ENCODE data around the gene SIGLEC1.

Gene SIGLEC1

DNA sequence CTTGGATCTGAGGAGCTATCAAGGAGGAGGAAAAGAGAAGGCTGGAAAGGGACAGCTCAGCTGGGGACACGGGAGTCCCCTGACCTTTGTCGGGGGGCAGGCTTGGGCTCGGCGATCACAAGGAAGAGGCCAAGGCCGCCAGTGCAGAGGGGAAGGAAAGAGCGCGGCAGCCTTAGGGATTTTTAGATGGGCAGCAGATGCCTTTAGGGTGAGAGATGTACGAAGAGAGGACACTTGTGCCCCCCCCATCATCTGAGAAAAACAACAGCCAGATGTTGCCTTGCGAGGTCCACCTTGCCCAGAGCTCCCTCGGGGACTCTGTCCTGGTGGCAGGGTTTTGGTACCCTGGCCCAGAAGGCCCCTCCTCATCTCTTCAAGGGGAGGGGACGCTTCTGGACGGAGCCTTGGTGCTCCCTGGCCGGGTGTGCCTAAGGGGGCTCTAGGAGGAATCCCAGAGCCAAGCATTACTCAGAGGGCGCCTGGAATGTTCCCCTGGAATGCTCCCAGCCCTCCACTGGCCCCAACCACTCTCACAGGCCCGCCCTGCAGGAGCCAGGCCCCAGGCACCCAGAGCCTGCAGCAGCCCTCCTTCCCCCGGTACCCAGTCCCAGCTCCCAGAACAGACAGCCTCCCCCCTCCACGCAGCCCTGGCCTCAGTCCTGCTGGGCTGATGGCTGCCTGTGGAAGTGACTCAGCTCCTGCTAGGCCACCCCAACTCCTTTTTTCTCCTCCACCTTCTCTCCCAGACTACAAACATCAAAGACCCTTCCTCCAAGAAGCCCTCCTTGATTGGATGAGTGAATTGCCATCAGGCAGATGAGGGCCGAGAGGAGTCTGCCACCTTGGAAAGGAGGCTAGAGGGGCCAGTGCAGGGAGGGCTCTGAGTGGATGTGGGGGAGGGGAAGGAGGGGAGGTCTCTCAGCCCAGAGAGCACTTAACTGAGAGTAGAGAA lies 32.4 kb downstream of the SIGLEC1 start:
- DNase-seq (ENCODE audit: low read depth, low spot score) = no peak

DNA sequence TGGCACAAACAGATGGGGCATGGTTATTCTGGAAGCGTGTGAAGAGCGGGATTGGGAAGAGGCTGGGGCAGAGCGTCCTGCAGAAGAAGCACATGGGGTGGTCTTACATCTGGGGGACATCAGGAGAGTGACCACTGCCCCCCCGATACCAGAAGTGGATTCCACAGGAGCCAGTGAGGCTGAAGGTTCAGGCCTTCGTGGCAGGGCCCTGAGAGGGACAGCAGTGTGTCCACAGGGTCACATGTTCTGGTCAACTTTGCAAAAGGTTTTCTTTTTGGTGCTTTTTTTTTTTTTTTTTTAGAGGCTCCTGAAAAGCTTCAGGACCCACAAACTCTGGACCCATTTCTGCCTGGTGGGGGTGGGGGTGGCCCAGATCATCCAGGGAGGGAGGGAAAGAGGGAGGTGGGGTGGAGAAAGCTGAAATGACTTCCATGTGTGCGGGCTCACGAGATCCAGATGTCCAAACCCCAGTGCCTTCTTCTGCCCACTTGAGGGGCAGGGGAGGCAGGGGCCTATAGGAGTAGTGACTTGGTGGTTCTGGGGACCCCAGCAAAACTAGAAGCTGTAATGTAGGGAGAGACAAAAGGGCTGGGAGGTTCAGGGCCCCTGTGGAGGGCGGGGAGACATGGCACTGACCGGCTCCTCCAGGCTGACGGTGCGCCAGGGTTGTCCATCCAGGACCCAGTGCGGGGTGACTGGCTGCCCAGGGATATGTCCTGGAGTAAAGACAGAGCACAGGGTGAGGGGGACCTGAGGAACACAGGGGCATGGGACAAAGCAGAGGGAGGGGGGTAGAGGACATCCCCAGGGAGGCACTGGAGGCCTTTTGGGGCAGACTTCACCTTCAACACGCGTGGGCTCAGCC lies 33.3 kb downstream of the SIGLEC1 start:
- DNase-seq (ENCODE audit: low read depth, low spot score) = no peak

DNA sequence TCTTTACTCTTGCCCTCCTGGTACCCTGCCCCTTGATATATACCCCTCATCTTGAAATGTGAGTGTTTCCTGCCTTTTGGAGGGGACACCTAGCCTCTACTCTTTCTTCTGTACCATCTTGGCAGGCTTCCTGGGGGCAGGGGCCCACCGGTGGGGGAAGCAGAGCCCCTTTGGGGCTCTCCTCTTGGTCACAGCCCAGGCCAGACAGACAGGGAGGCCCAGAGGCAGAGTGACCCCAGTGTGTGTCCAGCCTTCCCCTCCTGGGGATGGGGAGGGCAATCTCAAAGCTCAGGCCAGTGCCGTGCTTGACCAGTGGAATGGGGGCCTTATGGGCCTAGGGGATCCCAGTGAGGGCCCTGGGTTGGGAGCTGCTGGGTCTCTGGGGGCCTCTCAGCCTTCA lies 34.2 kb downstream of the SIGLEC1 start:
- no peak for DNase-seq (ENCODE audit: low read depth, low spot score)

DNA sequence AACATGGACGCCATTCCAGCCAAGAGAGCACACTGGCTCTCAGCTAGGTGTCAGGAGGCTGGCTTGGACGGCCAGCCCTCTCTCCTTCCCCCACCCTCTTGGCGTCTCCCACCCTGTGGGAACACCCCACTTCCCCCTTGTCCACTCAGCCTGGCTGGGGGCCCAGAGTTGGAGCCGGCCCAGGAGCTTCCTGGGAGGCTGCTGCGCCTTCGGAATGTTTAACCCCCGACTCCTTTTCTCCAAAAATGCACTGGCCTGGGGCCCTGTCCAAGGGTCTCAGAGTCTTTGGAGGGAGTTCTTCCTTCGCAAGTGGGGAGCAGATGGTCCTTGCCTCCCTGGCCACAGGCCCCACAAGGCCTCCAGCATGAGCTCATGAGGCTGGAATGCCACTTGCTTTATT lies 34.7 kb downstream of the SIGLEC1 start:
- no peak for DNase-seq (ENCODE audit: low read depth, low spot score)

DNA sequence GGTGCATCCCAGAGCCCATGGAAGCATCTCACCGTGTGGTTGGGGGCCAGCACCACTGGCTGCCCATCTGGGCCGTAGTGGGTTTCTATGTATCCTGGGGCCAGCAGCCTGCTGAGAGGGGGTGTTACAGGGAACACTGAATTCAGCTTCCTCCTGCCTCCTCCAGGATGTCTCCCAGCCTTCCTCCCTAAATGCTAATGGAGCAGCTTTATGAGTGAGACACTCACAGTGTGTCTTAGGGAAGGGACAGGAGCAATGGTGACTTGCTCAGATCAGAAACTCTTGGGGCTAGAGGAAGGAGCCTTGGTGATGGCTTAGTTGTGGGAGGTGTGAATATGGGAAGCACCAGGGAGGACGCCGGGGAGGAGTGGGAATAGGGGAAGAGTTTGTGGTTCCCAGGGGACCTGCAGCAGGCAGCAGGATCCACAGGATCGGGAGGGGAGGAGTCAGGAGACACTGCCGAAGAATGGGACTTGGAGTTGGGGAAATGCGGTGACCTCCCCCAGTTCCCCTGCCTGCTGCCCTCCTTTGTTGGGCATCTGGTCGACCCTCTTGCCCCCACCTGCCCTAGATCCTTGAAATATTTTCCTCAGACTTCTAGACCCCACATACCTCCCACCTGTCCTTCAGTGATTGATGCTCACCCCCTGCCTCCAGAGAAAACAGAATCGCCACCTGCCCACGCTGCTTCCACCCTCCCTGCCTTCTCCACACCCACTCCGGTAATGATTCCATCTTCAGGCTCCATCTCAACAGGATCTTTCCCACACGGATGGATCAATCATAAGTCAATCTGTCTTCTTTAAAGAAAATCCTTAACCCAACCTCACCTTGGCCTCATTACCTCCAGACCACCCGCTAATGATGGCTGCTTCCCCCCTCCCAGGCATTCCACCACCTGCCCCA lies 37.2 kb downstream of the SIGLEC1 start:
- no peak for DNase-seq (ENCODE audit: low read depth, low spot score)

DNA sequence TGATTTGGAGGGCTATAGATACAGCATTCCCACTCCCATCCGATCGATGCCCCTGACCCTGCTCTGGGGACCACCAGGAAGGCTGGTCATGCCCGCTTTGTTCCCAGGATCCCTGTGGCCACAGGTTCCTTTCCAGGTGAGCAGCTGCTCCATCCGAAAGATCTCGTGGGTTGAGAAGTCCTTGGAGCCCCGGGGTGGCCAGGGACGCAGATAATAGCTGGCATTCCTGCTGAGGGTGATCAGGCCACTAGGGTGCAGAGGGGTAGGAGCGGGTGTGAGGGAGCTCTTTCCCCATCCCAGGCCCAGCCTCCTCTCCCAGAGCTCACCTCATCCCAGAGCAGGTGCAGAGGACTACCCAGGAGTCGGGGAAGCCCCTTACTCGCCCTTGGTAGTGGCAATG lies 38.0 kb downstream of the SIGLEC1 start:
- no peak for DNase-seq (ENCODE audit: low read depth, low spot score)

DNA sequence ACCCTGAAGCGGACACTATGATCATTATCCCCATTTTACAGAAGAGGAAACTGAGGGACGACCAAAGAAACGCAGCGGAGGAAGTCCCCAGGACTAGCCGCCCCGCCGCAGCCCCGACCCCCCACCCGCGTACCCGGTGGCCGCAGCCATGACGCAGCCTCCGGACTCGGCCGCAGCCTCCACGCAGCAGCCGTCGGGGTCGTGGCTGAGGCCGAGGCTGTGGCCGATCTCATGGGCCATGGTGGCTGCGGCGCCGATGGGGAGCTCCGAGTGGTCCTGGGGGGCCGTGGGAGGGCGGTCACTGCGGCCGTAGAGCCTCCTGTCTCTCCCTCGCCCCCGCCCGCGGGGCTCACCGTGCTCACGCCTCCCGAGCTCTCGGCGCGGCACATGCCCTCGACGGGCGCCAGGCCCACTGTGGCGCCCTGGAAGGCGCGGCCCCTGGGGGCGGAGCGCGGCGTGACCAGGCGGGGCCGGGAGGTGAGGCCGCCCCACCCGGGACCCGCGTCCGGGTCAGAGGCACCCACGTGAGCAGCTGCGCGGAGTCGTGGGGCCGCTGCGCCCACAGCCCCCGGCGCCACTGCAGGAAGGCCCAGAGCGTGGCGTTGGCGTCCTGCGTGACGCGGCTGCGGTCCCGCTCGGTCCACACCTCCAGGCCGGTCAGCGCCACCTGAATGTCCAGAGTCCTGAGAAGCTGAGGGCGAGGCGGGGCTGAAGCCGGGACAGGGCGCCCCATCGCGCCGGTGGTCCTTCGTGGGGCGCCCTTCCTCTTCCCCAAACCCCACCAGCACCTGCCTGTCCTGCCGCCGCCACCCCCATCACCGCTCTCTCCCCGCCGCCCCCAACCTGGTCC lies 39.0 kb downstream of the SIGLEC1 start:
- no peak for DNase-seq (ENCODE audit: low read depth, low spot score)

DNA sequence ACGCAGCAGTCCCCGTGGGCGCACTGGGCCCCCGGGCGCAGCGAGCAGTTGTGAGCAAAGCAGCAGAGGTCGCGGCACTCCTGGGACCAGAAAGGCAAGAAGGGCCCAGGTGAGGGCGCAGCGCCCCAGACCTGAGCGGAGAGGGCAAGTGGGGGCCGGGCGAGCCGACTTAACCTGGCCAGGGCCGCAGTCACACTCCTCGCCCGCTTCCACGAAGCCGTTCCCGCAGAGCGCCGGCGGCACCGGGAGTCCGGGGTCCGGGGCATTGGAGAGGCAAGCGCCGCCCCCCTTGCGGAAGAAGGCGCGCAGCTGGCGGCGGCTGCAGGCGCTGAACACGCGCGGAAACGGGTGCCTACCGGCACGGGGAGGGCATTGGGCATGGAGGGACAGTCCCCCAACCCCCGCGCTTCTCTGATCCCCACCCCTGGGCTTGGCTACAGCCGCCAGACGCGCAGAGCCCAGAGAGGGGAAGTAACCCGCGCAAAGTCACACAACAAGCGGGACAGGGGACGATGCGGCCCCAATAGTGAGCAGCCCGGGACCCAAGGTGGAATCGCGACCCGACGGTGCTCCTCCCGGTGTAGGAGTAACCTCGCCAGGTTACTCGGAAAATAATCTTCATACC lies 39.7 kb downstream of the SIGLEC1 start:
- DNase-seq (ENCODE audit: low read depth, low spot score) = no peak

DNA sequence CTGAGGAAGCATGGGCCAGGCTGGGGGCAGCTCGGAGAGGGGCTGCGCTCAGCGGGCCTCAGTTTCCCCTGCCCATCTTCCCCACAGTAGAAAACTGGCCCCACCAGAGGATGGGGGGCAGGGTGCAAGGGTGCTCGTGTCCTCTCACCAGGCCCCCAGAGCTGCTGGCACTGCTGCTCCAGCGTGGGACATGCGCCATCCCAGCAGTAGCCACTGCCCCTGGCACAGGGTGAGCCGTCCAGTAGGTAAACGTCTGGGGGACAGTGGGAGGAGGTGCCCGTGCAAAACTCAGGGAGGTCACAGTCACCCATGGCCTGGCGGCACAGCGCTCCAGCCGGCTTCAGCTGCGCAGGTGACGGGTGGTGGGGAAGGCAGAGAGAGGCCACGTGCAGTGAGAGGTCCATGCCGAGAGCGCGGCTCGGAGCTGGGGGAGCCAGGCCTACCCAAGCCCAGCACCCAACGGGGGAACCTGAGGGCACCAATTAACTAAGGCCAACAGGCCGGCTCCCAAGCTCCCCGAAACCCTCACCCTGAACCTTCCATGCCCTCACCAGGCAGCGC lies 40.3 kb downstream of the SIGLEC1 start:
- no peak for DNase-seq (ENCODE audit: low read depth, low spot score)

DNA sequence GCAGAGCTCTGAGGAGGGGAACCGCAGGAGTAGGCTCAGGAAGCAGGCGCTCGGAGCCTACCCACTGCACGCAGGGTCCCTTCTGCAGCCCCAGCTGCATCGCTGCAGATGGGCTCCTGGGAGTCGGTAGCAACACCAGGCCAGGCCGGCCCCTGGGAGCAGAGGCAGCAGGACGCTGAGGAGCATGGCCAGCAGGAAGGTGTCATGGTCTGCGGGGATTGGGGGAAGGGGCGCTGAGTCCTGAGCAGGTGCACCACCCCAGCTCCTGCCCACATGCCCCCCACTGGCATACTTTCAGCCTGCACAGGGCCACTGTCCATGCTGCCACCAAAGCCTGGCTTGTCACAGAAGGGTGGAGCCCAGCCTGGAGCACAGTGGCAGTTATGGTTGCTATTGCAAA lies 41.5 kb downstream of the SIGLEC1 start:
- no peak for DNase-seq (ENCODE audit: low read depth, low spot score)

DNA sequence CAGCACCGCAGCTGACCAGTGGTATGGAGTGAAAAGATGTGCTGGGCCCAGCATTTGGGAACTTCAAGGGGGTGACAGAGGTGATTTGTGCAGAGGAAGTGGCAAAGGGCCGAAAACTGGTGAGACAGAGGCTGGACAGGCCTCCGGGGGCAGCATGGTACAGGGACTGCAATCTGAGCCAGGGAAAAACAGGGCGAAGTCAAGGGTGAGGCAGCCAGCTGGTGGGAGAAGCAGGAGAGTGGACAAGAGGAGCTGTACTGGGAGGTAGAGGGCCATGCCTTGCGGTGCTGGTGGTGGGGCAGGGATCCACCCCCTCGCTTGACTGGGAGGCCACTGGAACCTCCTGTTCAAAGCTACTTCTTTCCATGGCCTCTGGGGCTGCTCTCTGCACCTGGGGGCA lies 41.9 kb downstream of the SIGLEC1 start:
- no peak for DNase-seq (ENCODE audit: low read depth, low spot score)

DNA sequence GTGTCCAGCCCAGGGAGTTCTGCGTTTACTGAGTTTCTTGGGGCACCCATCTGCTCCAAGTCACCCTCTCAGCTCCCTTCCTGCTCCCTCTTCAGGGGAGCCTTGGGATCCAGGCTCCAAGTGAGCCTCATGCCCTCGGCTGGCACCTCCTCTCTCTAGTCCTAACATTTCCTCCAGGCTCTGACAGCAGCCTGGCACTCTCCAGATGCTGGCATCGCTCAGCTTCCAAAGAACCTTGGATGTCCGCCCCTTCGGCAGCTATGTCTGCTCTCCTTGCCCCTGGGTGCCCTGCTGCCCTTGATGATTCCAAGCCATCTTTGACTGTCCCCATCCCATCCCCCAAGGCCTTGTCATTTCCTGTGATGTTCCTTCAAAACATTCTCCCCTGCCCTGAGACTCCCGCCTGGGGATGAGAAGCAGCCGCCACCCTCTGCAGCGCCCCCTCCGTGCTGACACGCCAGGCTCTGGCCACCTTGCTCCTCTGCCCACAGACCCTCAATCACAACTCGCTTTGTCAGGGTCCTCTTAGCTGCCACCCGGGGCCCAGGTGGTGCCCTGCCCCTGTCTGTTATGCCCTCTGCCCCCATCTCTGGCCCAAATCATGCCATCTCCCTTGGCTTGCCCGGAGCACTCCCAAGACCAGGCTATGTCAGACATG lies 42.6 kb downstream of the SIGLEC1 start:
- DNase-seq (ENCODE audit: low read depth, low spot score) = no peak

DNA sequence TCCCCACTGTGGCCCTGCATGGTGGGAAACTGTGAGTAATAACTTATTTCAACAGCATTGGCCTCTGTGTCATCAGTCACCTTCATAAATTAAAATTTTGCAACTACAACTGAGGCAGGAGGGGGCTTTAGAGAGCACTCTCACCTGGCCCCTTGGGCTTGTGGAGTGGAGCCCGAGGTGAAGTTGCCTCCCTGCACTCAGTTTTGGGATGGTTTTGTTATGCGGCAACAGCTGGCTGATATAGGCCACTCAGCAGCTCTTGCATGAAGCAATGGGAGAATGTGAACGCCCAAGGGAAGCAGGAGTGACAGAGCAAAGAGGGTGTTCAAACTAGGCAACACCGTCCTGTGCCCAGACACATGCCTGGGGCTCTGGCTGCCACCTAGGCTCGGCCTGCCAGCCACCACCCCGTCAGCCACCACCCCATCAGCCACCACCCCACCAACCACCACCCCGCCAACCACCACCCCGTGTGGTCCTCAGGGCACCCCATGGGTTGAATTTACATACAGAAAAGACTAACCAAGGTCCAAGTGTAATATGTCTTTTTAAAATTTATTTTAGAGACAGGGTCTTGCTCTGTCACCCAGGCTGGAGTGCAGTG lies 44.9 kb downstream of the SIGLEC1 start:
- no peak for DNase-seq (ENCODE audit: low read depth, low spot score)

DNA sequence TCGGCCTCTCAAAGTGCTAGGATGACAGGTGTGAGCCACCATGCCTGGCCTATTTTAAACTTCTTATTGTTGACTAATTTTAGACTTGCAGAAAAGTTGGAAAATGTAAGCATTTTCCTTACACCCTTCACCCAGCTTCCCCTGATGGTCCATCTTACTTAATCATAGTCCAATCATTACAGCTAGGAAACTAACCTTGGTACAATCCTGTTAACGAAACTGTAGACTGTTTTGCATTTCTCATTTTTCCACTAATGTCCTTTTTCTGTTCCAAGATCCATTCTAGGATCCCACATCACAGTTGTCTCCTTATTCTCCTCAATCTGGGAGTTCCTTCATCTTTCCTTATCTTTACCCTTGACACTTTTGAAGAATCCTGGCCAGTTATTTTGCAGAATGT lies 48.5 kb downstream of the SIGLEC1 start:
- DNase-seq (ENCODE audit: low read depth, low spot score) = no peak

DNA sequence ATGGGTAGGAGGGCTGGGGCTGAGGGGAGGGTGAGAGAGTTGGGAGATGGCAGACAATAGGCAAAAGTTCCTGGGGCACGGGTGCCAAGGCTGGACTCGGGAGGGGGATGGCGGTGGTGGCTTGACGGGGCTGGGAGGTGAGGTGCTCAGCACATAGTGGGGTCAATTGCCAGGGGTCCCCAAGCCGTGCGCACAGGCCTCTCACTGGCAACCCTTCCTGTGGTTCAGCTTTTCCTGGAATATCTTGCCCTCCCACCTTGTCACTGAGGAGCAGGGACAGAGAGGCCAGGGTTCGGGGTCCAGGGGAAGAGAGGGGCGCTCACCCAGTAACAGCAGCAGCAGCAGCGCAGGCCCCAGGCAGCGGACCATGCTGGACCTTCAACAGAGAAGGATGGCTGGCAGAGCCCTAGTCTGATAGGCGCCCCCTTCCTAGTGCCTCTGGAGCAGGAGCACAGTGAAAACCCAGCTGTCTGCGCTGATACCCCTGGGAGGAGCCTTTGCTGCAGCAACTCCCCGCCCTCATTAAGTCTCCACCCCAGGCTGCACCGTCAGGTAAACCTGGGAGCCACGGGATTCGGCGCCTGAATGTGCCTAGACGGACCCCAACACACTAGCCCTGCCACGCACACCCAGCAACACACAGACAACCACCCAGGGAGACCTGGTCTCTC lies 49.2 kb downstream of the SIGLEC1 start, which contains the start of gene GFRA4:
GFRA4 (minus strand) TSS at position 369 of the 671 bp plus-strand sequence; CDS start at position 369, 0 bp downstream.
- DNase-seq (ENCODE audit: low read depth, low spot score) = no peak
